Measurements from ENCODE around the gene FAM83G. TPM values are rescaled to one million over a fixed set of nuclear protein-coding genes. Genes with fewer than 3 reads are reported as not detected.

Gene FAM83G
- total RNA-seq, 4 donors from 2014 or later: 44.3 to 157 (median 71.3) TPM

DNA sequence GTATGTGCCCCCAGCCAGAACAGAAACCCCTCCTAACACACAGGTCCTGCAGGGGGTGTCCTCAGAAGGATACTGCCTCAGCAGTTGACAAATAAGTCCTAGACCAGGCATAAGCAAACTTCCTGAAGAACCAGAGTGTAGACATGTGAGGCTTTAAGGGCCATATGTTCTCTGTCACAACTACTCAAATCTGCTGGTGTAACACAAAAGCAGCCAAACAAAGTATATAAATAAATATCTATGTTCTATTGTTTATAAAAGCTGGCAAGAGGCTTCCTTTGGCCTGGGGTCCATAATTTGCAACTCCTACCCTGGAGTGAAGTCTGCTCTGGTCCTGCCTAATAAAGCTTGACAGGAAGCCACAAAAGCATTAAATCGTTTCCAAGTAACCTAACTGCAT, 9.9 kb downstream of the FAM83G start:
- peaks cover 0 to 4% (median 0%) of the 10 kb centered on the region in 3 donors for H3K9me3 ChIP-seq
- 8 to 21% methylated on average over 1 of the region's 1 CpG for WGBS, 2 donors

GRCh38 chr17:18993905-18994526, 10.5 kb downstream of the FAM83G start:
- no peak for DNase-seq
- H3K9me3 ChIP-seq: peaks cover 0 to 4% (median 0%) of the 10 kb centered on the region in 3 donors
- H3K27me3 ChIP-seq: no peaks in the 10 kb centered on the region
- intact Hi-C loops (cut with DNase I): no loop called here
- peak overlapping the region; percentile 61 to 84 (median 77) for H3K27ac ChIP-seq
- peaks cover 0 to 37% (median 6%) of the 10 kb centered on the region in 3 donors for H3K36me3 ChIP-seq
- 41 to 44% methylated on average over 10 to 12 of the region's 16 CpGs for whole genome bisulfite sequencing, 2 donors
- H3K4me1 ChIP-seq: peaks cover 59 to 97% (median 69%) of the 10 kb centered on the region in 3 donors
- no peak overlapping the region for H3K4me3 ChIP-seq
- TF ChIP-seq POLR2A (IDR thresholded peaks at IDR 0.05): no peak
- TF ChIP-seq, protein P1, sequence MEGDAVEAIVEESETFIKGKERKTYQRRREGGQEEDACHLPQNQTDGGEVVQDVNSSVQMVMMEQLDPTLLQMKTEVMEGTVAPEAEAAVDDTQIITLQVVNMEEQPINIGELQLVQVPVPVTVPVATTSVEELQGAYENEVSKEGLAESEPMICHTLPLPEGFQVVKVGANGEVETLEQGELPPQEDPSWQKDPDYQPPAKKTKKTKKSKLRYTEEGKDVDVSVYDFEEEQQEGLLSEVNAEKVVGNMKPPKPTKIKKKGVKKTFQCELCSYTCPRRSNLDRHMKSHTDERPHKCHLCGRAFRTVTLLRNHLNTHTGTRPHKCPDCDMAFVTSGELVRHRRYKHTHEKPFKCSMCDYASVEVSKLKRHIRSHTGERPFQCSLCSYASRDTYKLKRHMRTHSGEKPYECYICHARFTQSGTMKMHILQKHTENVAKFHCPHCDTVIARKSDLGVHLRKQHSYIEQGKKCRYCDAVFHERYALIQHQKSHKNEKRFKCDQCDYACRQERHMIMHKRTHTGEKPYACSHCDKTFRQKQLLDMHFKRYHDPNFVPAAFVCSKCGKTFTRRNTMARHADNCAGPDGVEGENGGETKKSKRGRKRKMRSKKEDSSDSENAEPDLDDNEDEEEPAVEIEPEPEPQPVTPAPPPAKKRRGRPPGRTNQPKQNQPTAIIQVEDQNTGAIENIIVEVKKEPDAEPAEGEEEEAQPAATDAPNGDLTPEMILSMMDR (IDR thresholded peaks at IDR 0.05): no peak

More for the DNA sequence above, 9.9 kb downstream of the FAM83G start:
- H3K27ac ChIP-seq: peak overlapping the region in 3 of 4 donors; percentile 76 to 84 (median 78)
- peaks cover 0 to 31% (median 6%) of the 10 kb centered on the region in 3 donors for H3K36me3 ChIP-seq
- no peaks in the 10 kb centered on the region for H3K27me3 ChIP-seq
- peaks cover 55 to 97% (median 69%) of the 10 kb centered on the region in 3 donors for H3K4me1 ChIP-seq
- DNase-seq: no peak
- no peak for TF ChIP-seq POLR2A (IDR thresholded peaks at IDR 0.05)
- TF ChIP-seq, protein P1 (IDR thresholded peaks at IDR 0.05): no peak
- no peak overlapping the region for H3K4me3 ChIP-seq
- intact Hi-C loops (cut with DNase I): no loop called here

GRCh38 chr17:18992454-18993130, 12.0 kb downstream of the FAM83G start:
- H3K36me3 ChIP-seq: peaks cover 0 to 41% (median 6%) of the 10 kb centered on the region in 3 donors
- peaks cover 0 to 4% (median 0%) of the 10 kb centered on the region in 3 donors for H3K9me3 ChIP-seq
- H3K4me1 ChIP-seq: peaks cover 57 to 97% (median 73%) of the 10 kb centered on the region in 3 donors
- no peak for TF ChIP-seq POLR2A (IDR thresholded peaks at IDR 0.05)
- TF ChIP-seq, protein P1 (IDR thresholded peaks at IDR 0.05): no peak
- H3K27ac ChIP-seq: peak overlapping the region; percentile 61 to 84 (median 77)
- intact Hi-C loops (cut with DNase I): no loop called here
- WGBS, 2 donors: 6% methylated on average over 3 of the region's 22 CpGs; no CpG with 5 or more reads in 1 of the 2 donors
- no peaks in the 10 kb centered on the region for H3K27me3 ChIP-seq
- no peak for DNase-seq
- H3K4me3 ChIP-seq: peak overlapping the region in 1 of 4 donors; percentile 8

DNA sequence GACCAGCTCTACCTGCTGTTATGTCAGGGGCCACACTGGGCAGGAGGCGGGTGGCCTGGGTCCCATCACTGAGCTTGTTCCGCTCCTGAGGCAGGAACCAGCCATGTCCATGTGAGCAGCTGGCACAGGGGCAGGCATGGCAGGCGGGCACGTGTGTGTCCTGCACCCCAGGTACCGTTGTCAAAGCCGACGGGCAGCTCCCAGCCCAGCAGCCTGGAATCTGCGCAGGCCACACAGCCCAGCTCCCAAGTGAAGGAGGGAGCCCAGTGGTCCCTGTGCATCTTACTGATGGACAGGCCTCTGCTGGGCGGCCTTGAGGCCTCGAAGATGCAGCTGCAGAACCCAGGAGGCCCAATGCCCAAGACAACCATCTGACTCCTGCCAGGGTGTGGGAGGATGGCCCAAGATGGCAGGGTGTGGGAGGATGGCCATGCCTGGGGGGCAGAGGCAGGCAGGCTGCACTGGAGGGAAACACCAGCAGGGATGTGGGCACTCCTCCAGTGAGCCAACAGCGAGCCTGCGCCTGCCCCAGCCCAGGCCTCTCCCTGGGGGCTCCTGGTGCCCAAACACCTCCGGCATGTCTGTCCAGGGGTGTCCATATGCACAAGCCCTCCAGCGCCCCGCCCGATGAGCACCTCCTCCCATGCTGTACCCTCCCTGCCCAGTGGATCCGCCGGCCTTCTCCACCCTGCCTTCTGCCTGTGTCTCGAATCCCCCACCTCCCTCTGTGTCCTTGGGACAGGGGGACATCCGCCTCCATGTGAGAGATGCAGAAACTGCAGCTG, 12.8 kb downstream of the FAM83G start:
- Histone ChIP-seq H3K9me3 (peaks cover 0 to 4% (median 0%) of the 10 kb centered on the region in 3 donors), H3K36me3 (peaks cover 0 to 41% (median 6%) of the 10 kb centered on the region in 3 donors), H3K4me1 (peaks cover 57 to 97% (median 82%) of the 10 kb centered on the region in 3 donors), H3K27me3 (no peaks in the 10 kb centered on the region), H3K4me3 (no peak overlapping the region), H3K27ac (peak overlapping the region; percentile 61 to 84 (median 77))
- intact Hi-C loops (cut with DNase I): no loop called here
- whole genome bisulfite sequencing, 2 donors: 55 to 67% methylated on average over 4 to 12 of the region's 20 CpGs
- no peak for DNase-seq
- TF ChIP-seq POLR2A (IDR thresholded peaks at IDR 0.05): no peak
- TF ChIP-seq, protein P1 (IDR thresholded peaks at IDR 0.05): no peak
